ACC112 (cell line): ENCODE data around the gene RNU6-8.

Experiments used
- H2AFZ ChIP-seq: fragments of 200-600 bp; sonication (generic); one replicate; pipeline ENCODE4 v1.6.0; 2017; ENCODE audit warnings: antibody characterized with exemption, low read length; ENCODE audit not compliant: unreplicated experiment
- H3K27ac ChIP-seq: fragments of 200-600 bp; sonication (generic); 2 replicates; pipeline ENCODE4 v1.5.1; 2014; ENCODE audit warnings: low read depth, mild to moderate bottlenecking, antibody characterized with exemption, low read length, moderate library complexity
- H3K27me3 ChIP-seq: fragments of 200-600 bp; sonication (generic); 2 replicates; pipeline ENCODE4 v1.6.1; 2014; ENCODE audit warnings: mild to moderate bottlenecking, antibody characterized with exemption, low read length, moderate library complexity, mixed read lengths; ENCODE audit not compliant: insufficient read depth
- H3K36me3 ChIP-seq: fragments of 200-600 bp; sonication (generic); 2 replicates; pipeline ENCODE4 v1.6.1; 2016; ENCODE audit warnings: mild to moderate bottlenecking, antibody characterized with exemption, low read length, moderate library complexity, mixed read lengths; ENCODE audit not compliant: insufficient read depth
- H3K4me1 ChIP-seq: fragments of 200-600 bp; sonication (generic); one replicate; pipeline ENCODE4 v1.6.1; 2016; ENCODE audit warnings: low read length, mixed read lengths; ENCODE audit not compliant: insufficient read depth, unreplicated experiment, control insufficient read depth
- H3K4me3 ChIP-seq: fragments of 200-600 bp; sonication (generic); 2 replicates; pipeline ENCODE4 v1.5.1; 2014; ENCODE audit warnings: mild to moderate bottlenecking, low read depth, low read length
- H3K79me2 ChIP-seq: fragments of 200-600 bp; sonication (generic); one replicate; pipeline ENCODE4 v1.6.0; 2016; ENCODE audit warnings: low read length; ENCODE audit not compliant: control insufficient read depth, unreplicated experiment, insufficient read depth

RNU6-8 gene

DNA sequence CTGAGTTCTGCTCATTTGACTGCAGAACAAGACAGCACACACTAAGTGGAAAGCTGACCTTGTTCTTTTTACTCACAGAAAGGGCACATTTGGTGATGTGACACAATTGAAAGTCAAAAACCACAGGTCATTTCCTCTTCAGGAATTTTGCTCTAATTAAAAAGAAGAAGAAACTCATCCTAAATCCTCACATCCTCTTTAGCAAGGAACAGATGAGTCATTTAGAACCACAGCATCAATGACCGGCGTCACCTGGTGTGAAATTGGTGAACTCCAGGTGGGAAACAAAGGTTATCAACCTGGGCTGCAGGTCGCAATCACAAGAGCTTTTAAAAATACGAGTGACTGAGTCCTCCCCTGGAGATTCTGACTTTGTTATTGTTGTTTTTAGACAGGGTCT lies 2.9 kb upstream of the RNU6-8 start:
- peaks cover 11% of the 10 kb centered on the region for H3K4me1 ChIP-seq
- no peaks in the 10 kb centered on the region for H3K36me3 ChIP-seq
- H3K4me3 ChIP-seq, result no peak overlapping the region
- H3K27me3 ChIP-seq, result no peaks in the 10 kb centered on the region
- no peak overlapping the region for H2AFZ ChIP-seq
- no peaks in the 10 kb centered on the region for H3K79me2 ChIP-seq
- H3K27ac ChIP-seq, result no peak overlapping the region

DNA sequence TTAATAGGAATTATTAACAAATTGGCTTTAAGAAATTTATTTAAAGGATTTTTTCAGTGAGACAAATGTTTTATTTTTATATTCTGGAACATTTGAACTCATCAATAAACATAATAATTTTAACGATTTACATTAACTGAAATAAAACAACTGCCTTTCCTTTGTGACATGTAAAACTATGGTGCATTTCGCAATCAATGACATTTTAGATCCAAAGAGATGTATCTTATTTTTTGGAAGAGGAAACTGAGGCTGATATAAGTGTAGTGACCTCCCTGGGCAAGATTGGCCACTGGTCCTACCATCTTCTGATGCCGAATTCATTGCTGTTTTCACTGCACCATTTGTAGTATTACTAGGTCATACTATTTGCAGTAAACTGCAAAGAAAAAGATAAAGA lies 2.5 kb upstream of the RNU6-8 start:
- Histone ChIP-seq H3K79me2 (no peaks in the 10 kb centered on the region), H3K4me1 (peaks cover 11% of the 10 kb centered on the region), H2AFZ (no peak overlapping the region)

DNA sequence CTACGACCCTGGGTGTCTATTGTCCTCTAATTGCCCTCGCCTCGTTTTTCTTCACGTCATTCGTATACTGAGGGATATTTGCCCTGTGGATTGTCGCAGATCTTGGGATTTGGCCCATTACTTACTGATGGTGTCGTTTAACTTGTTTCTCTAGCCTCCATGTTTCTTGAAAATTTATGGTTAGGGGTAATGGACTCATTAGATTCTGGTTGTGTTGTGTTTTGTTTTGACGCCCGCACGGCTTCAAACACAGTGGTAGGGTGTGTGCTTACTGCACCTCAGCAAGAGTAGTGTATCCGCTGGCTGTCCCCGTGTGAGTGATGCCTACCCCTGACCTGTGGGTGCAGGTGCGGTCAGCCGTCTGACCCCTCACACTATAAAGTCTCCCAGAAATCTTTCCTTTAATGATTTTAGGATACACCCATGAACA lies 874 bp upstream of the RNU6-8 start:
- Histone ChIP-seq H3K4me1 (peaks cover 11% of the 10 kb centered on the region), H3K36me3 (no peaks in the 10 kb centered on the region), H3K27me3 (no peaks in the 10 kb centered on the region), H2AFZ (peak overlapping the region; percentile 90), H3K79me2 (no peaks in the 10 kb centered on the region), H3K4me3 (peak overlapping the region; percentile 89), H3K27ac (no peak overlapping the region)

More for the DNA sequence above, 2.5 kb upstream of the RNU6-8 start:
- Histone ChIP-seq H3K4me3 (no peak overlapping the region), H3K27me3 (no peaks in the 10 kb centered on the region), H3K27ac (no peak overlapping the region), H3K36me3 (no peaks in the 10 kb centered on the region)

DNA sequence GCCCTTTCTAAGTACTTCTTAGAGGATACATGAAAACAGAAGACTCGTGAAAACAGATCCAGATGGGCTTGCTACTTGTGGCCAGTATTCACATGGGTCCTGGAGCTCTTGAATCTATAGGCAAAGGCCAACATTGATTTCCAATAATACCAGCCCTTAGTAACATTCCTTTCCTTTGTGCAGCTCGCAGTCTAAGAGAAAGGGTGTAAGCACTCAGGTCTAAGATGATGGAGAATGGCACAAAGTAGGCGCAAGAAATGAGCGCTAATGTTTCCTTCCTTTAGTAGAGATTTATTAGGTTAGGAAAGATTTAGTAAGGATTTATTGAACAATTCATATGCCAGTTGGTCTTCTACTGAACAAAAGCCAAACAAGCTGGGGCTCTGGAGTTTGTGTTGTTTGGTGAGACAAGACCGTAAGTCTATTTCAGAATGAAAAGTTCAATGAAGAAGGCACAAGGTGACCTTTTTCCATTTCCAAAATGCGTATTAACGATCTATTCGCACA lies 525 bp downstream of the RNU6-8 start:
- peaks cover 11% of the 10 kb centered on the region for H3K4me1 ChIP-seq
- no peaks in the 10 kb centered on the region for H3K36me3 ChIP-seq
- peak overlapping the region; percentile 71 for H3K27ac ChIP-seq
- H3K27me3 ChIP-seq, result no peaks in the 10 kb centered on the region
- no peaks in the 10 kb centered on the region for H3K79me2 ChIP-seq
- H3K4me3 ChIP-seq, result peak overlapping the region; percentile 89
- no peak overlapping the region for H2AFZ ChIP-seq

GRCh38 chr14:32201816-32202490 lies 1.1 kb downstream of the RNU6-8 start, which contains the start of gene RNU6-7:
Gene RNU6-7 (plus strand): TSS chr14:32202045.
- Histone ChIP-seq H3K27me3 (no peaks in the 10 kb centered on the region), H3K4me1 (peaks cover 11% of the 10 kb centered on the region), H3K36me3 (no peaks in the 10 kb centered on the region), H3K4me3 (peak within 1 kb of the TSS; percentile 89), H3K79me2 (no peaks in the 10 kb centered on the region), H2AFZ (peak within 1 kb of the TSS; percentile 78), H3K27ac (peak within 1 kb of the TSS; percentile 71)

GRCh38 chr14:32201193-32201815 lies 1.8 kb downstream of the RNU6-8 start:
- Histone ChIP-seq H3K27me3 (no peaks in the 10 kb centered on the region), H3K79me2 (no peaks in the 10 kb centered on the region), H3K4me1 (peaks cover 11% of the 10 kb centered on the region), H2AFZ (peak overlapping the region; percentile 78), H3K4me3 (peak overlapping the region; percentile 89), H3K36me3 (no peaks in the 10 kb centered on the region), H3K27ac (no peak overlapping the region)

GRCh38 chr14:32200368-32201192 lies 2.5 kb downstream of the RNU6-8 start:
- peaks cover 11% of the 10 kb centered on the region for H3K4me1 ChIP-seq
- H3K27me3 ChIP-seq, result no peaks in the 10 kb centered on the region
- H3K4me3 ChIP-seq, result peak overlapping the region; percentile 89
- H3K27ac ChIP-seq, result no peak overlapping the region
- H3K36me3 ChIP-seq, result no peaks in the 10 kb centered on the region
- H2AFZ ChIP-seq, result peak overlapping the region; percentile 78
- H3K79me2 ChIP-seq, result no peaks in the 10 kb centered on the region

- no peak overlapping the region for H3K27ac ChIP-seq
- no peaks in the 10 kb centered on the region for H3K27me3 ChIP-seq
- no peaks in the 10 kb centered on the region for H3K79me2 ChIP-seq
- H3K4me3 ChIP-seq, result no peak overlapping the region
- H2AFZ ChIP-seq, result no peak overlapping the region
- H3K36me3 ChIP-seq, result no peaks in the 10 kb centered on the region
- peaks cover 11% of the 10 kb centered on the region for H3K4me1 ChIP-seq
Measured at GRCh38 chr14:32197919-32198318, 5.2 kb downstream of the RNU6-8 start.

DNA sequence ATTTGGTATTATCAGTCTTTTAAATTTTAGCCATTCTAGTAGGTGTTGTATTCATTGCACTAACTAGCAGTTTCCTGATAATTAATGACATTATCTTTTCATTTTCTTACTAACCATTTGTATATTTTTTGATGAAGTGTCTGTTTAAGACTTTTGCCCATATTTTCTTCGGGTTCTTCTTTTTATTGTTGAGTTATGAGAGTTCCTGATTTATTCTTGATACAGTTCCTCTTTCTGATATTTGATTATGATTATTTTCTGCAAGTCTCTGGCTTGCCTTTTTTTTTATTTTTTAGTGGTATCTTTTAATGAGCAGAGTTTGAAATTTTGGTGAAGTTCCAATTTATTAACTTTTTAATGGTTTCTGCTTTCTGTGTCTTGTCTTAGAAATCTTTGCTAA lies 7.4 kb downstream of the RNU6-8 start:
- no peaks in the 10 kb centered on the region for H3K4me1 ChIP-seq
- H3K27me3 ChIP-seq, result no peaks in the 10 kb centered on the region
- no peaks in the 10 kb centered on the region for H3K36me3 ChIP-seq
- H3K4me3 ChIP-seq, result no peak overlapping the region
- H3K79me2 ChIP-seq, result no peaks in the 10 kb centered on the region
- H2AFZ ChIP-seq, result no peak overlapping the region
- no peak overlapping the region for H3K27ac ChIP-seq

DNA sequence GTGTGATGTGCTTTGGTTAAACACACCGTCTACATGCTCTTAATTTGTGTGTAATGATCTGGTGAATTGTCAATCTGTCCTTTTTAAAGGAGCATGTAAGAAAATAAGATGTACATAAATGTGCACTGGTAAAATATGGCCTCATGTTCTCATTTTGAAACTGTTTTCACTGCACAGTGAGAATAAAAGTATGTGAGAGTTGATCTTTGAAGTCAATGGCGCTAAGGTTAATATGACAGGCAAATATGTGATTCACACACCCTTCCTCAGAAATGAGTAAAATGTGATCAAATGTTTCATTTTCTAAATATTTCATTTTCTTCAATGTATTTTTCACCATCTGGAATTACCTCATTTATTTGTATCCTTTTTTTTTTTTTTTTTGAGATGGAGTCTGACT lies 9.5 kb downstream of the RNU6-8 start:
- Histone ChIP-seq H3K27me3 (no peaks in the 10 kb centered on the region), H3K4me1 (no peaks in the 10 kb centered on the region)

More for the DNA sequence above, 9.5 kb downstream of the RNU6-8 start:
- Histone ChIP-seq H3K27ac (no peak overlapping the region), H2AFZ (no peak overlapping the region), H3K79me2 (no peaks in the 10 kb centered on the region), H3K36me3 (no peaks in the 10 kb centered on the region), H3K4me3 (no peak overlapping the region)
